ENCODE data around the gene ATG4A.
A peak's percentile ranks its signal among the peaks of the same experiment; 100 is the strongest.

ATG4A gene

GRCh38 chrX:108091264-108091877 is at the start of gene ATG4A, which contains the start of gene PSMD10:
Gene ATG4A (plus strand): TSS chrX:108091778. CDS start chrX:108091827, 49 bp downstream.
Gene PSMD10 (minus strand): TSS chrX:108091542. CDS start chrX:108091520, 22 bp downstream.
- peak; percentile 81 for DNase-seq

- DNase-seq: no peak
Observed at GRCh38 chrX:108044554-108045256, 46.9 kb upstream of the ATG4A start, which contains the start of gene VSIG1. Gene VSIG1 (plus strand): TSS chrX:108045065. CDS start chrX:108045131, 66 bp downstream.

GRCh38 chrX:108049649-108050048 is 41.9 kb upstream of the ATG4A start:
- DNase-seq: no peak

- DNase-seq: no peak
Observed at GRCh38 chrX:108053218-108053617, 38.4 kb upstream of the ATG4A start.

- no peak for DNase-seq
Observed at GRCh38 chrX:108055546-108055945, 36.0 kb upstream of the ATG4A start.

GRCh38 chrX:108059801-108060200 is 31.8 kb upstream of the ATG4A start:
- DNase-seq: no peak

- no peak for DNase-seq
Observed at GRCh38 chrX:108064001-108064400, 27.6 kb upstream of the ATG4A start.

GRCh38 chrX:108064613-108065012 is 27.0 kb upstream of the ATG4A start:
- no peak for DNase-seq

- DNase-seq: no peak
Observed at GRCh38 chrX:108068121-108068520, 23.5 kb upstream of the ATG4A start.

GRCh38 chrX:108070891-108071290 is 20.7 kb upstream of the ATG4A start:
- DNase-seq: no peak

GRCh38 chrX:108071578-108071977 is 20.0 kb upstream of the ATG4A start:
- DNase-seq: no peak

- DNase-seq: no peak
Observed at GRCh38 chrX:108072746-108073145, 18.8 kb upstream of the ATG4A start.

- no peak for DNase-seq
Observed at GRCh38 chrX:108081110-108081509, 10.5 kb upstream of the ATG4A start.

- DNase-seq: no peak
Observed at GRCh38 chrX:108087792-108088191, 3.8 kb upstream of the ATG4A start.

- no peak for DNase-seq
Observed at GRCh38 chrX:108088511-108088910, 3.1 kb upstream of the ATG4A start.

- no peak for DNase-seq
Observed at GRCh38 chrX:108090491-108091263, 901 bp upstream of the ATG4A start.

- DNase-seq: no peak
Observed at GRCh38 chrX:108091878-108092291, 307 bp downstream of the ATG4A start.

- no peak for DNase-seq
Observed at GRCh38 chrX:108097380-108097779, 5.8 kb downstream of the ATG4A start.

- DNase-seq: no peak
Observed at GRCh38 chrX:108105473-108105872, 13.9 kb downstream of the ATG4A start.

- DNase-seq: no peak
Observed at GRCh38 chrX:108114541-108114940, 23.0 kb downstream of the ATG4A start.

GRCh38 chrX:108117988-108118387 is 26.4 kb downstream of the ATG4A start:
- no peak for DNase-seq

- no peak for DNase-seq
Observed at GRCh38 chrX:108121291-108121690, 29.7 kb downstream of the ATG4A start.

- no peak for DNase-seq
Observed at GRCh38 chrX:108122748-108123147, 31.2 kb downstream of the ATG4A start.
